Stimulated activated CD4-positive, alpha-beta T cell treated with anti-CD3 and anti-CD28 coated beads, Interleukin-4, amount 100 ng/mL, for 48 hours (primary cell): ENCODE results near the gene SLC39A13.

Experiments used
- DNase-seq, 2 donors: peaks; one replicate each; pipeline ENCODE4 v3.0.0-alpha.2; 2020; ENCODE audit warnings: low read depth in 2 of 2

Gene SLC39A13

DNA sequence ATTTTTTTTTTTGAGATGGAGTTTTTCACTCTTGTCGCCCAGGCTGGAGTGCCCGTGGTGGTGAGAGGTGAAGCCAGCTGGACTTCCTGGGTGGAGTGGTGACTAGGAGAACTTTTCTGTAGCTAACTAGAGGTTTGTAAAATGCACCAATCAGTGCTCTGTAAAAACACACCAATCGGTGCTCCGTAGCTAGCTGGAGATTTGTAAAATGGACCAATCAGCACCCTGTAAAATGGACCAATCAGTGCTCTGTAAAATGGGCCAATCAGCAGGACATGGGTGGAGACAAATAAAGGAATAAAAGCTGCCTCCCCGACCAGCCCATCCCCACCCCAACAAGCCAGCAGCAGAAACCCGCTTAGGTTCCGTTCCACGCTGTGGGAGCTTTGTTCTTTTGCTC lies 45.0 kb downstream of the SLC39A13 start:
- no peak for DNase-seq

- peak; percentile 29 to 56 for DNase-seq
Observed at GRCh38 chr11:47454258-47454671, 45.9 kb downstream of the SLC39A13 start.

GRCh38 chr11:47460571-47461235 lies 52.3 kb downstream of the SLC39A13 start:
- no peak for DNase-seq

DNA sequence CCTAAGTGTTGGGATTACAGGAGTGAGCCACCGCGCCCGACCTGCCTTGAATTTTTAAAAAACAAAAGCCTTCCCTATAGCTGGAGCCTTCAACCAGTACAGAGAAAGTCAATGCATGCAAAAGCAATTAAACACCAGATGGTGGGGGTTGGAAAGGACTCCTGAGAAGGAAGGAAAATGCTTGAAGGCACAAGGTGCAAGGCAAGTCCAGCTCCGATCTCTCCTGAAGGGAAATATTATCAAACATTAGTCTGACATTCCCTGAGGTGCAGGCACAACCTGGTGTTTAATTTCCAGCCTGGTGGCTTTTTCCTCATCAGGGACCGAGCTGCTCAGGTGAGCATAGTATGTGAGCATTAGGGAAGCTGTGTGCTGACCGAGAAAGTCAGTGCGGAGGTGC lies 53.5 kb downstream of the SLC39A13 start:
- DNase-seq = no peak

DNA sequence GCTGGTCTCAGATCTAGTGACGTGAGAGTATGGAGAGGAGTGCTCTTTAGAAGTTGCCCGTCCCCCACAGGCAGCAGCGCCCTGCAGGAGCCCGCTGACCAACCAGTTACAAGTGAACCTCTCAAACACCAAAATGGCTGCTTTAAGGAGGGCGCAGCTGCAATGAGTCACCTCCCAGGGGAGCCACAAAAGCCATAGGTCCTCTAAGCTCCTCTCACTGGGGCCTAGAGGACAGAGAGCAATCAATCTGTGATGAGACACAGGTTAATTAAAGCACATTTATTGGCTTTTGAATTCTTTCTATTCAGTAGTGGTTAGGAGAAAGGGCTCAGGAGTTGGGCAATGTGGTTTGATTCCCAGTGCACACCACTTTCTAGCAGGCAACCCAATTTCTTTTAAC lies 56.1 kb downstream of the SLC39A13 start:
- no peak for DNase-seq
